Activated CD4-positive, alpha-beta T cell treated with anti-CD3 and anti-CD28 coated beads for 1 hour (primary cell): Measurements from ENCODE around the gene ASB13.
"Not testable (repeated sequence)": the region's sequence is repeated elsewhere in the genome, so short reads cannot be mapped to it uniquely, and the experiment has no call there.

Experiments used
- DNase-seq: peaks from one replicate; pipeline ENCODE4 v3.0.0-alpha.2; 2020

The ASB13 gene

DNA sequence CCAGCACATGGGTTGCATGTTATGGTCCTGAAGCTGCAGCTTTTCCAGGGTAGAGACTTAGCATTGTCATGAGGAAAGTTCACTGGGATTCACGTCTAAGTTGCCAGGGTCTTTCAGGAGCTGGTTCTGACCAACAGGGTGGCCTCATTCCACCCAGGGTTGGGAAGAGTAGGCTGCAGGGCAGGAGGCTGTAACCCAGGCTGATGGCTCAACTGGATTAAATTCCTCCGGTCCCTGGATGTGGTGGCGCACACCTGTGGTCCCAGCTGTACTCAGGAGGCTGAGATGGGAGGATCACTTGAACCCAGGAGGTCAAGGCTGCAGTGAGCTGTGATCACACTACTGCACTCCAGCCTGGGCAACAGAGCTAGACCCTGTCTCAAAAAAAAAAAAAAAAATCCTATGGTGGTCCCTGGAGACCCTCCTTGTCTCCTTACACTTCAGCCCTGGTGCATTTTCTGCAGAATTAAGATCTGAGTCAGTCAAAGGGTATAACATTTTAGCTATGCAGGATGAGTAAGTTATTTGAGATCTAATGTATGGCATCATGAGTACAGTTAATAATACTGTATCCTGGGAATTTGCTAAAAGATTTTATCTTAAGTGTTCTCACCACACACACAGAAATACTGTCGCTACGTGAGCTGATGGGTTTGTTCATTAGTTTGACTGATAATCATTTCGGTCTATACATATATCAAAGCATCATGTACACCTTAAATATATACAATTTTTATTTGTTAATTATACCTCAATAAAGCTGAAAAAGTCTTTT lies 44.0 kb downstream of the ASB13 start:
- no peak for DNase-seq

GRCh38 chr10:5621371-5621770 lies 45.0 kb downstream of the ASB13 start:
- not testable (repeated sequence) for DNase-seq

- DNase-seq, result no peak
Measured at GRCh38 chr10:5620966-5621365, 45.4 kb downstream of the ASB13 start.

- no peak for DNase-seq
Measured at GRCh38 chr10:5620223-5620721, 46.1 kb downstream of the ASB13 start.

GRCh38 chr10:5619362-5620211 lies 46.8 kb downstream of the ASB13 start:
- no peak for DNase-seq

DNA sequence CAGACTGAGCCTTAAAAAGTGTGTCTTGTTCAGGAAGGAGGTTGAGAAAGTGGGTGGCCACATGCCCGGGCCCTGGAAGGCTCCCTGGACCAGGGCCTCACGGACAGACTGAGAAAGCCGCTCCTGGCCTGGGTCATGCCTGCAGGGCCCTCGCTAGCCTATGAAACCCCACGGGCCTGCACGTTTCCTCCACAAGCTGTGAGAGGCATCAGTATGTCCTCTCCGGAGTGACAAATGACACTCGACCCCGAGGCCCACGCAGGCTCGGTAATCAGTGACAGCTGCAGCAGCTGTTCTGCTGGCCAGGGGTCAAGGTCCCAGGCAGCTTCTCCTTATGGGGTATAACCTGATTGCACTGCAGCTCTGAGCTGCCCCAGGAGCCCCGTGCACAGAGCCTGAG lies 47.6 kb downstream of the ASB13 start:
- DNase-seq, result no peak

- DNase-seq, result no peak
Measured at GRCh38 chr10:5618042-5618441, 48.4 kb downstream of the ASB13 start.

GRCh38 chr10:5617521-5617920 lies 48.9 kb downstream of the ASB13 start:
- DNase-seq, result no peak

DNA sequence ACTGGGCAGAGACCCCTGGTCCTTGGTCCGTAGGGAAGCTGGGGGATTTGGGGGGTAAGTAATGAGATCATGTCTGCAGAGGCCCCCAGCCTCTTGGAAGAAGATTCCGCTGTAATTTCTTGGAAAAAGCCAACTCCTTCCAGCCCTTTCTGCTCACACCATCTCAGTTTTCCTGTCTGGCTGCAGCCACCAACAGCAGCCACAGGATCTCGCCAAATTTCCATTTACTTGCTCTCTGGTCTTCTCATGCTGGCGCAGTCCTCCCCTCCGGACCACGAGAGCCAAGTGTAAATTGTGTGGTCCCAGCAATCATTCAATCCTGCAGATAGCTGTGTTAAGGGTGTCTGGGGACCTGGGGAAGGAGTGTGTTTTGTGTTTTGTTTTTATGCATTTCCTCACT lies 49.6 kb downstream of the ASB13 start:
- no peak for DNase-seq

DNA sequence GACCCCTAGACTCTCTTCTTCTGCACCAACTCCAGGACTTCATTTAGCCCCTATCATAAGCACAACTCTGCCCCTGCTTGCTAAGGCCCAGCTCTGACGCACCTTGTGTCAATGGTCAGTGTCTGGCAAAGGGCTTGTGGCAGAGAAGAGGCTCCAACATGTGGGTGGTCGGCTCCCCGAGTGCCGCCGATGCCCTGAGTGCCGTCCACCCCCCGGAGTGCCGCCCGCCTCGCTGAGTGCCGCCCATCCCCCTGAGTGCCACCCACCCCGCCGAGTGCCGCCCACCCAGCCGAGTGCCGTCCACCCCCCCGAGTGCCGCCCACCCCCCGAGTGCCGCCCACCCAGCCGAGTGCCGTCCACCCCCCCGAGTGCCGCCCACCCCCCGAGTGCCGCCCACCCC lies 50.3 kb downstream of the ASB13 start:
- DNase-seq, result no peak

DNA sequence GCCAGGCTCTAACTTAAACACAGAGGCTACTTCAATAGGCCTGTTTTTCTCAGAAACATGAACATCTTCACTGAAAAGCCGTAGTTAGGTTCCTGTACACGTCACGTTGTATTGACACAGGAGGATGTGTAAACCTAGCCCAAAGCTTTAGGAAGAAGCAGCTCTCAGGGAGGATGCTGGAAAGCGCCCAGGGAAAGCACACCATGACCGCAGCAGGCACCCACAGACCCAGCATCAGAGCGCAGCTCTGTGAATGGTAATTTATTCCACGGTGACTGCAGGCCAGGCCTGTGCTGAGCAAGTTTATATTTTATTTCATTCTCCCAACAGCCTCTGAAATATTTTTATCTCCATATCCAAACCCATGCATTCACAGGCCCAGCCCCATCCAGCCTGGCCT lies 51.1 kb downstream of the ASB13 start:
- no peak for DNase-seq

GRCh38 chr10:5614155-5614721 lies 52.2 kb downstream of the ASB13 start:
- no peak for DNase-seq

GRCh38 chr10:5613481-5614154 lies 52.8 kb downstream of the ASB13 start:
- DNase-seq, result no peak

DNA sequence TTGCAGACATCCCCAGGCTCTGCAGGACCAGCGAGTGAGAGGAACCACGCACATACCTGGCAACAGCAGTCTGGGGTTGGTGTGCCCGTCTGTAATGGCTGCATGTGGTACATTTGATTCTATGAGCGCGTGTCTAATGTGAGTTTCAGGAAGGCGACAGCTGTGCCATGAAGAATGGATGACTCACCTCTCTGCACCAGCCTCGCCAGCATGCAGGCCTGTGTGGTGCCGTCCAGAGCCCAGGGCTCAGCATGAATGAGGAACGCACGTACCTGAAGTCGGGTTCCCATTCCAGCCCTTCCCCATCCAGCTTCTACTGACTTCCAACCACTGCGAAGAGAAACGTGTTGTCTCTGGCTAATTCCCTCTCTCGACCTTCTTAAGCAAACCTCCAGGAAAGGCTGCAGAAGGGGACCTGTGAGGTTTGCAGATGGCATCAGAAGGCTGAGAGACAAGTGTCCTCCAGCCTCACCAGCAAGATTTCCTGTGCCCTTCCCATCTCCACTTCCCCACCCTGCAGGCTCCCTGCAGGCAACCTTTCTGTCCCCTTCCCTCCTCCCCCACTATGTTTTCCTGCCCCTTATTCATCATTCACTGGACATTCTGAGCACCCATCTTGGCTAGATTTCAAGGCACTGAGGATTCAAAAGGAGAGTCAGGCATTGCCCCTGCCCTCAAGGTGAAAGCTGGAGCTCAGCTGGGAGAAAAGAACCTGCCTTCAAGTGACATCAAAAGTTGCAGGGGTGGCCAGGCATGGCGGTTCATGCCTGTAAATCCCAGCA lies 54.3 kb downstream of the ASB13 start:
- no peak for DNase-seq

GRCh38 chr10:5609952-5610616 lies 56.3 kb downstream of the ASB13 start:
- no peak for DNase-seq

DNA sequence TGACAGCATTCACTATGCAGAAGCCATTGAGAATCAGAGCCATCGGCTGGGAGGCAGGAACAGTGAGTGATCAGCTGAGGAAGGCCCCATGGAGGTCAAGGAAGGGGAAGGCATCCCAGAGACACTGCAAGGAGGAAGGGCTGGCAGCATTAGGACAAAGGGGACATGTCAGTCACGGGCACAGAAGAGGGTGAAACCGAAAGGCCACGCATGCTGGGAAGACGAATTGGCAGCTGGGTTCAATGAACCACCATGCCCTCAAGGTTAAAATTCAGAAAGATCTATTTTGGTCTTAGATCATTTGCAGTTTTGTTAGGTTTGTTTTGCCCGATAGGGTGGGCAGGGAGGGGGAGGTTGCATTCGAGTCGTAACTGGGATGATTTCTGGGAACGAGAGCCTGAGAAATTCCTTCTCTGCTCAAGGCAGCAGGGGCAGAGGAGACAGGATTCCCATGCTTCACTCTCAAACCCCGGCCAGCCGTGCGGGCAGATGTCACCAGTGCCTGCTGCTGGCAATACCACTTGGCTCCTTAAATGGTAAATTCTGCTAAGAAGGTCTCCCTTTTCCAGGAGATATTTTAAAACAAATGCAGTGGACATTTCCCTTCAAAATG lies 57.7 kb downstream of the ASB13 start:
- no peak for DNase-seq

GRCh38 chr10:5607594-5607993 lies 58.8 kb downstream of the ASB13 start:
- no peak for DNase-seq

- no peak for DNase-seq
Measured at GRCh38 chr10:5606864-5607263, 59.5 kb downstream of the ASB13 start.

DNA sequence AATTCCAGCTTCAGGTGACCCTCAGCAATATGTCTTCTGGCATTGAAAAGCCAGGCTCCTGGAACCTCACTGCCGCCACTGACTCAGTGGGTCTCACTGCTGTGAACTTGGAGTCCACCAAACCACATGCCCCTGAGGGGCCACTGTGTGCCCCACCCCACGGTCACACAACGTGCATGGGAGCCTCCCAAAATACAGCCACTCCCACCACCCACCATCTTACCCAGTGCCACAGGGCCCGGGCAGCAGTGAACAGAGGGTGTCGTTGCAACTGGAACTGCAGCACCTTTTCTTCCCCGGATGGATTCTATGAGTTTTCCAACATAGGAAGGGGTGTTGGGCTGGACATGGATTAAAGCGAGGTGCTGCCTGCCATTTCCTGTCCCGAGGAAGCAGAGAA lies 60.1 kb downstream of the ASB13 start:
- DNase-seq, result no peak

GRCh38 chr10:5604961-5605360 lies 61.4 kb downstream of the ASB13 start:
- DNase-seq, result no peak

DNA sequence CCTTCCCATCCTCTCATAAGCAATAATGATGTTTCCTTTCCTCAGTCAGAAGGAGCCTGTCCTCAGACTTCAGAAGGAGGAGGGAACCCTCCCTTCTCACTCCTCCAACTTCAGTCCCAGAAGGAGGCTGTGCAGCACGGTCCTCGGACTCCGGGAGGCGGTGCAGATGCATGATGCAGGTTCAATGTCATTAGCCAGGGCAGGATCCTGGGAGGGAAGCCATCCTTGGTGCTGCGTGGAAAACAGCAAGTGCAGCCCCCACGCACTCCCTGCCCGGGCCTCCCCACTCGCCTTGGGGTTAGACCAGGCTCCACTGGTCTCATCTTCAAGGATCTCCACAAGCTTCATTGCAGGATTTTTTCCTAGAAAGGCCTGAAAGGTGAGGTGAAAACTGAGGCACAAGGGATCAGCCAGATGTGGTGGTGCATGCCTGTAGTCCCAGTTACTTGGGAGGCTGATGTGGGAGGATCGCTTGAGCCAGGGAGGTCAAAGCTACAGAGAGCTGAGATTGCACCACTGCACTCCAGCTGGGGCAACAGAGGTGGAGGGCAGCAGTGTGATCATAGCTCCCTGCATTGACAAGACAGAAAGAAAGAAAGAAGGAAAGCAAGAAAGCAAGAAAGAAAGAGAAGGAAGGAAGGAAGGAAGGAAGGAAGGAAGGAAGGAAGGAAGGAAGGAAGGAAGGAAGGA lies 62.0 kb downstream of the ASB13 start:
- no peak for DNase-seq
